Astrocyte of the cerebellum (primary cell): ENCODE measurements around the gene LSR.

Experiments used
- DNase-seq: peaks from one replicate; pipeline ENCODE4 v3.0.0-alpha.2; 2011; ENCODE audit warnings: low read depth
- H3K4me3 ChIP-seq: 2 replicates; pipeline ENCODE4 v1.5.1; 2011; ENCODE audit warnings: mild to moderate bottlenecking, low read depth, low read length, moderate library complexity
- in situ Hi-C: cut with HindIII; loops from 2 replicates; pipeline ENCODE4 v1.10.0; 2017; ENCODE audit warnings: low sequenced_read_pairs
- TF ChIP-seq, protein P1 (sequence below): IDR thresholded peaks from 2 replicates; pipeline ENCODE4 v1.5.1; 2012; ENCODE audit warnings: low read length, low read depth, moderate library complexity, mild to moderate bottlenecking; ENCODE audit errors: missing control alignments

Gene LSR

DNA sequence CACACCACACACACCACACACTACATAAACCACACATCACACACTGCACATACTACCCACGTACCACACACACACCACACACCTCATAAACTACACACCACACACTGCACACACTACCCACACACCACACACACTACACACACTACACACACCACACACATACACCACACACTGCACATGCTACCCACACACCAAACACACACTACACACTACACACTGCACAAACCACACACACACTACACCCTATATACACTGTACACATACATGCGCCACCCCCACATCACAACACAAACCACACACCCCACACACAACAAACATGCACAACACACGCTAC is 48.7 kb downstream of the LSR start:
- TF ChIP-seq, protein P1, sequence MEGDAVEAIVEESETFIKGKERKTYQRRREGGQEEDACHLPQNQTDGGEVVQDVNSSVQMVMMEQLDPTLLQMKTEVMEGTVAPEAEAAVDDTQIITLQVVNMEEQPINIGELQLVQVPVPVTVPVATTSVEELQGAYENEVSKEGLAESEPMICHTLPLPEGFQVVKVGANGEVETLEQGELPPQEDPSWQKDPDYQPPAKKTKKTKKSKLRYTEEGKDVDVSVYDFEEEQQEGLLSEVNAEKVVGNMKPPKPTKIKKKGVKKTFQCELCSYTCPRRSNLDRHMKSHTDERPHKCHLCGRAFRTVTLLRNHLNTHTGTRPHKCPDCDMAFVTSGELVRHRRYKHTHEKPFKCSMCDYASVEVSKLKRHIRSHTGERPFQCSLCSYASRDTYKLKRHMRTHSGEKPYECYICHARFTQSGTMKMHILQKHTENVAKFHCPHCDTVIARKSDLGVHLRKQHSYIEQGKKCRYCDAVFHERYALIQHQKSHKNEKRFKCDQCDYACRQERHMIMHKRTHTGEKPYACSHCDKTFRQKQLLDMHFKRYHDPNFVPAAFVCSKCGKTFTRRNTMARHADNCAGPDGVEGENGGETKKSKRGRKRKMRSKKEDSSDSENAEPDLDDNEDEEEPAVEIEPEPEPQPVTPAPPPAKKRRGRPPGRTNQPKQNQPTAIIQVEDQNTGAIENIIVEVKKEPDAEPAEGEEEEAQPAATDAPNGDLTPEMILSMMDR: no peak

DNA sequence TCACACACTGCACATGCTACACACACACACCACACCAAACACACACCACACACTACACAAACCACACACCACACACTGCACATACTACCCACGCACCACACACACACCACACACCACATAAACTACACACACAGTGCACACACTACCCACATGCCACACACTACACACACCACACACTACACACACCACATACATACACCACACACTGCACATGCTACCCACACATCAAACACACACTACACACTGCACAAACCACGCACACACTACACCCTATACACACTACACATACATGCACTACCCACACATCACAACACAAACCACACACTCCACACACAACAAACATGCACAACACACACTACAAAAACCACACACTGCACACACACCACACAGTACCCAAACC is 49.1 kb downstream of the LSR start:
- DNase-seq: no peak
- TF ChIP-seq, protein P1: no peak
- in situ Hi-C loops: no loop called here
- H3K4me3 ChIP-seq: no peak overlapping the region

More for the DNA sequence above, 48.7 kb downstream of the LSR start:
- no peak overlapping the region for H3K4me3 ChIP-seq
- DNase-seq: no peak
- in situ Hi-C loops: no loop called here

DNA sequence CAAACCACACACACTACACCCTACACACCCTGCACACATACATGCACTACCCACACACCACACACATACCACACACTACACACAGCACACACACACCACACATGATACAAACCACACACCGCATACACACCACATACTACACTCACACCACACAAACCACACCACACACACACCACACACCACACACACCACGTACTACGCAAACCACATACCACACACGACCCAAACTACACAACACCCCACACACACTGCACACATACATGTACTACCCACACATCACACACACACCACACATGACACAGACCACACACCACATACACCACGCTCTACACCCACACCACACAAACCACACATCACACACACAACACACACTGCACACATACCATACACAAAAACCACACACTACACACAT is 49.8 kb downstream of the LSR start:
- DNase-seq: no peak
- TF ChIP-seq, protein P1: no peak
- H3K4me3 ChIP-seq: no peak overlapping the region
- in situ Hi-C loops: no loop called here

DNA sequence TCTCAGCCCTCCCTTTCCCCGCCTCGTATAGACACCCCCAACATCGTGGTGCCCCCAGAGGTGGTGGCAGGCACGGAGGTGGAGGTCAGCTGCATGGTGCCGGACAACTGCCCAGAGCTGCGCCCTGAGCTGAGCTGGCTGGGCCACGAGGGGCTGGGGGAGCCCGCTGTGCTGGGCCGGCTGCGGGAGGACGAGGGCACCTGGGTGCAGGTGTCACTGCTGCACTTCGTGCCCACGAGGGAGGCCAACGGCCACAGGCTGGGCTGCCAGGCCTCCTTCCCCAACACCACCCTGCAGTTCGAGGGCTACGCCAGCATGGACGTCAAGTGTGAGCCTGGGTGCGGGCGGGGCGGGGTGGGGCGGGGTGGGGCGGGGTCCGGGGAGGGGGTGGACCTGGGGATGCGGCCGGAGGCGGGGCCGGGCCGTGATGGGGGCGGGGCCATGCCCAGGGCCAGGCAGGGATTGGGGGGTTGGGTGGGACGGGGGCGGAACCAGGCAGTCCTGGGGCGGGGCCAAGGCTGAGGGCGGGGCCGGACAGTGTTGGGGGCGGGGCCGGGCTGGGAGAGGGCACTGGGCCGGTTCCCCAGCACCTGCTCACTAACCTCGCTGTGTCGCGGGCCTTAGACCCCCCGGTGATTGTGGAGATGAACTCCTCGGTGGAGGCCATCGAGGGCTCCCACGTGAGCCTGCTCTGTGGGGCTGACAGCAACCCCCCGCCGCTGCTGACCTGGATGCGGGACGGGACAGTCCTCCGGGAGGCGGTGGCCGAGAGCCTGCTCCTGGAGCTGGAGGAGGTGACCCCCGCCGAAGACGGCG is 50.9 kb downstream of the LSR start:
- in situ Hi-C loops: no loop called here
- TF ChIP-seq, protein P1: no peak
- no peak overlapping the region for H3K4me3 ChIP-seq
- DNase-seq: no peak

DNA sequence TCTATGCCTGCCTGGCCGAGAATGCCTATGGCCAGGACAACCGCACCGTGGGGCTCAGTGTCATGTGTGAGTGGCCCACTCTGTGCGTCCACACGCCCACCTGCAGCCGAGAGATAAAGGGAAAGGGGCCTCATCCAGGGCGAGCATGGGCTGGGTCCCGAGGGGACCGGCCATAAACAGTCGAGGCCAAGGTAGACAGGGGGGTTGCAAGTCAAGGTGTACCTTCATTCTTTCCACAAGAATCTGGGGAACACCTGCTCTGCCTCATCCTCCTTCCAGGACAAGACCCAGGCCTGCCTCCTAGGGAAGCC is 51.5 kb downstream of the LSR start:
- TF ChIP-seq, protein P1: no peak
- no peak overlapping the region for H3K4me3 ChIP-seq
- in situ Hi-C loops: no loop called here
- no peak for DNase-seq

DNA sequence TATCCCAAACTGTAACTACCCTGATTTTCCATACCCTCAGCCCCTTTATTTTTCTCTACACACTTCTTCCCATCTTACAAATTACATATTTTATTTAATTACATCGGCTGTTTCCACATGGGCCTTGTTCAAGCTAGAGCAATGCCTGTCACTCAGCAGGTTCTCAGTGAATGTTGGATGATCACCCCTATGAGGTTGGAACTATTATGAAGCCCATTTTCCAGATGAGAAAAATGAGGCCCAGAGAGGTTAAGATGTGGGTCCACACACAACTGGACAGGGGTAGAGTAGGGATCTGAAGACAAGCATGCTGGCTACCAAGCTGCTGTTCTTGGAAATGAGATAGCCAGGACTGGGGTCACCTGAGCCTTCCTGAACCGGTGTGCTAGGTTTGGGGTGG is 53.2 kb downstream of the LSR start:
- in situ Hi-C loops: no loop called here
- TF ChIP-seq, protein P1: no peak
- H3K4me3 ChIP-seq: no peak overlapping the region
- no peak for DNase-seq
